MG63 (cell line): ENCODE measurements around the gene UPF1. TPM values are rescaled to one million over a fixed set of nuclear protein-coding genes. Genes with fewer than 3 reads are reported as not detected.

Experiments used
- DNase-seq: peaks from one replicate; pipeline ENCODE4 v3.0.0-alpha.2; 2020
- H3K27me3 ChIP-seq: fragments of 250-450 bp; sonication (Bioruptor Pico); 2 replicates; pipeline ENCODE4 v1.5.1; 2020; ENCODE audit warnings: mild to moderate bottlenecking, moderate library complexity
- H3K36me3 ChIP-seq: fragments of 250-450 bp; sonication (Bioruptor Pico); 2 replicates; pipeline ENCODE4 v1.5.1; 2020; ENCODE audit warnings: mild to moderate bottlenecking, moderate library complexity
- H3K4me3 ChIP-seq: fragments of 250-450 bp; sonication (Bioruptor Pico); 2 replicates; pipeline ENCODE4 v1.5.1; 2020; ENCODE audit warnings: mild to moderate bottlenecking, moderate library complexity
- H3K9me3 ChIP-seq: fragments of 250-450 bp; sonication (Bioruptor Pico); 2 replicates; pipeline ENCODE4 v1.5.1; 2020; ENCODE audit warnings: mild to moderate bottlenecking, moderate library complexity
- total RNA-seq: library from RNA; depleted of rRNA; stranded (reverse); fragments of >200 nt; shearing (Covaris generic); gene quantifications from 2 replicates; pipeline ENCODE4 v1.2.3, GENCODE V29; 2014; ENCODE audit warnings: low replicate concordance

The UPF1 gene
- total RNA-seq, 1 experiment from 2014 or later, result 80.2 TPM

DNA sequence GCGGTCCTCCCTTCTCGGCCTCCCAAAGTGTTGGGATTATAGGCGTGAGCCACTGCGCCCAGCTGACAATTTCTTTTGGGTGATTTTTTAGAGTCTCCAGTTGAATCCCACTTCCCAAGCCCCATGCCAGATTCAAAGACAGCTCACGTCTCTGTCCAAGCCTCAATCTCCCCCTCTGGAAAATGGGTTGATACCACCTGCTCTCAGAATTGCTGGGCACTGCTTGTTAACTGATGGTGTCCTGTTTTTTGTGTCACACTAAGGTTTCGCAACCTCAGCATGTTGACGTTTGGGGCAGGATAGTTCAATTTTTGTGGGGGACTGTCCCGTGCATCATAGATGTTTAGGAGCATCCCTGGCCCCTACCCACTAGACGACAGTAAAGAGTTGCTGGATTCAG is 14.2 kb upstream of the UPF1 start:
- Histone ChIP-seq H3K4me3 (no peak overlapping the region), H3K9me3 (no peaks in the 10 kb centered on the region), H3K27me3 (no peaks in the 10 kb centered on the region), H3K36me3 (no peaks in the 10 kb centered on the region)
- no peak for DNase-seq

DNA sequence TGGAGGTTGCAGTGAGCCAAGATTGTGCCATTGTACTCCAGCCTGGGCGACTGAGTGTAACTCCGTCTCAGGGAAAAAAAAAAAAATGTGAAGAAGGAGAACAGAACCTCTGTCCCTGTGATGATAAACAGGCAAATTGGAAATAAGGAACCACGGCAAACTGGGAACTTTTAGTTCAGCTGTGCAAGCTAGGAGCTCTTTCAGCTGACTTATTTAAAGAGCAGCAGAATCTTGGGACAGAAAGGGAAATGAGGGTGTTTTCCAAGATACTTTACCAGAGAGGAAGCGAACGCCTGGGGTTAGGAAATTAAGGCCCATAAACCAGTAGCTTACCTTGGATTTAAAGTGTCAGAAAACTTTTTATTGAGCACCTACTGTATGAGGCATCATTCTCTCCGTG is 3.0 kb upstream of the UPF1 start:
- Histone ChIP-seq H3K9me3 (peaks cover 21% of the 10 kb centered on the region), H3K27me3 (0 out of 2 replicates have a peak, but pooled peaks cover under 1% of the 10 kb centered on the region), H3K36me3 (peaks cover 13% of the 10 kb centered on the region), H3K4me3 (no peak overlapping the region)
- DNase-seq, result no peak

DNA sequence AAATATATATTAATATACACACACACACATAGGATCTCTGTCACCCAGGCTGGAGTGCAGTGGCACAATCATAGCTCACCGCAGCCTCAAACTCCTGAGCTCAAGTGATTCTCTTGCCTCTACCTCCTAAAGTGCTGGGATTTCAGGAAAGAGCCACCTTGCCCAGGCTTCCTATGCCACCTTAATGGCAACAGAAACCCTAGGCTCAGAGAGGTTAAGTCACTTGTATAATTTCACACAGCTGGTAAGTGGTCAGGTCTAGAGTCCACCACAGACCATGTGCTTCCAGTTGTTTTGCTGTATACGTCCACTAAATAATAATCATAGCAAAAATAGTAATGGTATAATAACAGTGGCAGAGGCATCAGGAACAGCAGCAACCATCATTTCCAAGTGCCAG is 1.3 kb upstream of the UPF1 start:
- no peak for DNase-seq
- peaks cover 29% of the 10 kb centered on the region for H3K36me3 ChIP-seq
- no peak overlapping the region for H3K4me3 ChIP-seq
- peaks cover 4% of the 10 kb centered on the region; the same call in 1 of the 2 replicates for H3K27me3 ChIP-seq
- H3K9me3 ChIP-seq, result peaks cover 18% of the 10 kb centered on the region

DNA sequence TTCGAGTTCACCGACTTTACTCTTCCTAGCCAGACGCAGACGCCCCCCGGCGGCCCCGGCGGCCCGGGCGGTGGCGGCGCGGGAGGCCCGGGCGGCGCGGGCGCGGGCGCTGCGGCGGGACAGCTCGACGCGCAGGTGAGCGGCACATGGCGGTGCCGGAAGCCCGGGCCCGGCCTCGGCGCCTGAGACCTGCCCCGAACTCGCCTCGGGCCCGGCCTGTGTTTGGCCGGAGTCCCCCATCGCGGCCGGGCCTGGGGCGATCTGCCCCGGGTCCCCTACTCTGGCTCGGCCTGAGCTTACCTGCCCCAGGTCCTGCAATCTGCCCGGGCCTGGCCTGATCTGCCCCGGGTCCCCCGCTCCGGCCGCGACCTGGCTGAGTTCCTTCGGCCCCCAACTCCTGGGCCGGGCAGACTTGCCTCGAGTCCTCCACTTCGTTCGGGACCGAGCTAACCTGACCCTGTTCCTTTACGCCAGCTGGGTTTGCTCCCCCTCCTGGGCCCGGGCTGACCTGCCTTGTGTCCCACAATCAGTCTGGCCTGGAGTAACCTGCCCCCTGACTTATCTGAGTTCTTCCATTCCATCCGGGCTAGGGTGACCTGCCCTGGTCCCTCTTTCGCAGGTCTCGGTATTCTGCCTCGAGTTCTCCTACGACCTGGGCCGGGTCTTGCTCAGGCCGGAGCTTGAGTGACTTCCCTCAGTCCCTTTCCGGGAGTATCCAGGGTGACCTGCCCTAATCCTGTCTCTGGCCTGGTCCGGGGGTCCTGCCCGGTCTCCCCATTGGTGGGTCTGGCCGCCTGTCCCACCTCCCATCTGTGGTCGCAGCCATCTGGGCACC is 764 bp downstream of the UPF1 start:
- H3K27me3 ChIP-seq, result peaks cover 9% of the 10 kb centered on the region
- peak; percentile 40 for DNase-seq

DNA sequence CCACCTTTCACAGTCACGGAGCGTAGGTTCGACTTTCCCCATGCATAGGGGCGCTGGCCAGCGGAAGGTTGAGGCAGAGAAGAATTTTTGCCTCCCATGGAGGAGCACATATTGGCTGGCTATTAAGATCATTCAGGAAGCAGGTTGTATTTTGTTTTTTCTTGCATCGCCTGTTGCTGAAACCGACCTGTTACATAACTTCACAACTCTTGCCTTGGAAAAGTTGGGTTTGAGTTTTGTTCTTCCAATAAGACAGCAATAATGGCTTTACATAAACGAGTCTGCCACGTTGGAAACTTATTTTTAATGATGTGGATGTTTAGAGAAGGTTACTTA is 1.4 kb downstream of the UPF1 start:
- H3K4me3 ChIP-seq, result peak overlapping the region; percentile 92
- H3K36me3 ChIP-seq, result peaks cover 54% of the 10 kb centered on the region
- no peak for DNase-seq
- H3K27me3 ChIP-seq, result peaks cover 9% of the 10 kb centered on the region
- no peaks in the 10 kb centered on the region for H3K9me3 ChIP-seq

More for the DNA sequence above, 764 bp downstream of the UPF1 start:
- Histone ChIP-seq H3K36me3 (peaks cover 48% of the 10 kb centered on the region), H3K9me3 (no peaks in the 10 kb centered on the region), H3K4me3 (peak overlapping the region; percentile 92)

DNA sequence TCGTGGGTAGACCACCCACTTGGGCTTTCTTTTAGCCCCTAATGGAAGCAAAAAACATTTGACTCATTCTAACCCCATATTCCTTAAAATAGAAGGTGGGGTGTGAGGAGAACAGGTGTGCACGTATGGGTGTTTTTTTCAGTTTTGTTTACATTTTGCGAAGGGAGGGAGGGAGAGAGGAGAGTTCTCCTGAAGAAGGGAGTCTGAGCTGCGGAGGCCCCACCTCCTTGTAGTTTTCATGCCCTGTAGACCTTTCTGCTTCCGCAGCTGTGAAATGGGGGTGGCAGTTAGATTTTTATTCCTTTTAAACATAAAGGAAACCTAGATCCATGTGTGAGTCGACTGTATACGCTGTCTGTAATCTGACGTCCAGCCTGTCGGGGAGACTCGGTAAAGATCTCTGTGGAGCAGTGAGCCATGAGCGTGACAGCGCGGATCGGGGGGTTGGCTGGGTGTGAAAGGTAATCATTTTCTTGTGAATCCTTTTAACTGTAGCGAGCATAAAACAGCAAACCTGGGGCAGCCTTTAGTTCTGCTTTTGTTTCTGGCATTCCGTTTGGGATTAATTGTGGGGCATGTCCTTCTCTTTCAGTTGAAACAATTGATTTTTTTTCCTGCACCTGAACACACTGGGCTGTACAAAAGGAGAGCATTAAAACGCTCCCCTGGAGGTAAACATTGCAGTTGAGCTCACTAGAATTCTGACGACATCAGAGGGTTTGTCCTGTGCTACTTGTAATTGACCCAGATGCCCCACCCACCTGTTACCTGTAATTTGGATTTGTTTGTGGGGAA is 2.3 kb downstream of the UPF1 start:
- Histone ChIP-seq H3K4me3 (peak overlapping the region; percentile 92), H3K36me3 (peaks cover 64% of the 10 kb centered on the region), H3K9me3 (no peaks in the 10 kb centered on the region), H3K27me3 (peaks cover 9% of the 10 kb centered on the region)
- no peak for DNase-seq

DNA sequence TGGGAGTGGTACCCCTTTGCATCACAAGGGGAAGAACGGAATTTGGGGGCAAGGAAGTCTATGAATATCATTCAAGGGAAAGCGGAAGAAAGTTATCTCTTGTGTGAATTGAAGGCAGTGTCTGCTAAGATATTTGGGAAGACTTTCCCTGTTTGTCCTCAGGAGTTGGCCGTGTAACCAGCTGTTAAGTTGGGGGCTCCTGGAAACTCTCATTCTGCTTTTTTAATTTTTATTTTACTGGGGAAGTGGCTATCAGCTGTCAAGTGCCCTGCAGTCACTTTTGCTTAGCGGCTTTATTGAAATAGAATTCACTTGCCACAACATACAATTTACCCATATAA is 2.9 kb downstream of the UPF1 start:
- H3K36me3 ChIP-seq, result peaks cover 69% of the 10 kb centered on the region
- peaks cover 9% of the 10 kb centered on the region for H3K27me3 ChIP-seq
- no peak overlapping the region for H3K4me3 ChIP-seq
- no peak for DNase-seq
- H3K9me3 ChIP-seq, result no peaks in the 10 kb centered on the region

DNA sequence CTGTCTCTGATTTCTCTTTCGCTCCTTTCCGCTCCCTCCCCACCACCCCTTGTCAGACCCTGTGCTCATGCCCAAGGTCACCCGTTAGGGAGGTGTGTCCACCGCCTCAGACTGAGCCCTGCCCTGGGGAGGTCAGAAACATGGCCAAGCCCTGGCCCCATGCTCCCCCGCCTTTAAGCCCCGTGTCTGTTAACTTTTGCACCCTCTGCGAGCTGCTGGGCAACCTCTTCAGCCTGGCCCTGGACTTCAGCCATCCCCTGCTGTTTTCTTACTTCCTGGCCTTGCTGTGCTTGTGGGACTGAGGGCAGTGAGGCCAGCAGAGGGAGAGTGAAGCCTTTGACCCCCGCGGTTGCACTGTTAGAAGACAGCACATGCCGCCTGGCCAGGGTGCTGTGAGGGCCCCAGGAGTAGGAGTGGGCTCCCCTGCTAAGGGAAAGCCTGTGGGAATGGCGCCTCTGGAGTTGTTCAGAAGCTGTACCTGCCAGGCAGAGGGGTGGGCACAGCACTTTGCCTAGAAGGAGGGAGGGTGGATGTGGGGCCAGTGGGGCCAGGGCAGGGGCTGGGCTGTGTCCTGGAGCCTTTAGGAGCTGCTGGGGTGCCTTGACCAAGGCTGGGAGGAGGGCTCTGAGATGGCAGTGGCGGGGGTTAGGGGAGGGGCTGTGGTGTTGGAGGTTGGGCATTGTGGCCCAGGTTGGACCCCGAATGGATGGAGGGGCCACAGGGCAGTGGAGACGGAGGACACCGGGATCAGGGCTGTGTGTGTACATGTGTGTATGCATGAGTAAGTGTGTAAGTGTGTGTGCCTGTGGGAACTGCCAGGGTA is 7.9 kb downstream of the UPF1 start:
- Histone ChIP-seq H3K36me3 (peaks cover 52% of the 10 kb centered on the region), H3K4me3 (no peak overlapping the region), H3K9me3 (no peaks in the 10 kb centered on the region), H3K27me3 (peaks cover 6% of the 10 kb centered on the region)
- peak; percentile 75 for DNase-seq

DNA sequence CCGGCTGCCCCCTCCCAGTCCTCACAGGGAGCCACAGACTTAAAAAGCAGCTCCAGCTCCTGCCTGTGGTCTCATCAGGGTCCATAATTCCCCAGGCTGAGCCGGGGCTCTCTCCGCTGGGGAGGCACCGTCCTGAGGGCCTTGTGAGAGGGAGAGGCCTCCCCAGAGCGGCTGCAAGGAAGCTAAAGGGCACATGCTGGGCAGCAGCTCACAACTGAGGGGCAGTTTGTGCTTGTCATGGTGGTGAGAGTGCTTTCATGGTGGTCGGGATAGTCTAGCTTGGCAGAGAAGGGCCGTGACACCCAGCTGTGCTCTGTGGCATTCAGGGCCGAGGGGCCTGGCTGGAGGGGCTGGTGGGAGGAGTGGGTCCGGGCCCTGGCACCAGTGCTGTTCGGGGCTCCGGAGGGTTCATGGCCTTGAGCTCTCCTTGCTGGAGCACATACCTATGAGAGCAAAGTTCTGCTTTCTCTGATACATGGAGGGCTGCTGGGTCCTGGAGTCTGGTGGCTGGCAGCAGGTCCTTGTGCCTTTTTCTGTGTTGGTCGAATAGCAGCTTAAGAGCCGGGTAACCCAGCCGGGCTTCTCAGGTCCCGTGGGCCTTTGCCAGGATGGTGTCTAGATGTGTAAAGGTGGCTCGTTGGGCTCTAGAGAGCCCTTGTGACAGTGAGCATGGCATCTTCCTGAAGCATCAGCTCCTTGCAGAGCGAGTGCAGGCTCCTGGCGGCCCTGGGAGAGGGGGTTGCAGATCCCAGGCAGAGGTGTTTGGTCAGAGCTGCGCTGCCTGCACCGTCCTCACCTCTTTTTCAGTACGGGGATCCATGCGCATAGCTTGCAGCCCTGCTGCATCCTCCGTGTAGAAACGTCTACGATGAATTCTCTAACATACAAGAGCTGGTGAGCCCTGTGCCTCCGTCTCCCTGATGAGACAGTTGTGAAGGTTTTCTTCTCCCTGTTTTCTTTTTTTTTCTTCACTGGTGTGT is 8.8 kb downstream of the UPF1 start:
- Histone ChIP-seq H3K27me3 (peaks cover 6% of the 10 kb centered on the region), H3K4me3 (no peak overlapping the region), H3K9me3 (no peaks in the 10 kb centered on the region), H3K36me3 (peaks cover 47% of the 10 kb centered on the region)
- DNase-seq, result no peak

DNA sequence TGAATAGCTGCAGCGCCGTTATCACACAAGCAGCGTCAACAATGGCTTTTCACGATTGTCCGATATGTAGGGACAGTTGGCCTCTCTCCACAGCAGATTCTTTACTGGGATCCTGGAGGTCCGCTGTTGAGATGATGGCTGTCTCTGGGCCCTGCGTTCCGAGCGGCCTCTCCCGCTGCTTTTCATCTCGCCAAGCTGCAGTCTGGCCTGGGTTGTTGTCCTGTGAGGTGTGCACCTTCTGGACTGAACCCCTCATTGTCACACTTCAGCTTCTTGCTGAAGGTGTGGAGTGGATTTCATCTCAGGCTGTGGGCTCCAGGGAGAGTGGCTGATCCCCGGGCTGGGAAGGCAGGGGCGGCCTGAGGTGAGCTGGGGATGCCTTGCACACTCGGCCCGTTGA is 9.6 kb downstream of the UPF1 start:
- DNase-seq, result no peak
- peaks cover 43% of the 10 kb centered on the region for H3K36me3 ChIP-seq
- no peaks in the 10 kb centered on the region for H3K9me3 ChIP-seq
- H3K27me3 ChIP-seq, result no peaks in the 10 kb centered on the region
- H3K4me3 ChIP-seq, result no peak overlapping the region

DNA sequence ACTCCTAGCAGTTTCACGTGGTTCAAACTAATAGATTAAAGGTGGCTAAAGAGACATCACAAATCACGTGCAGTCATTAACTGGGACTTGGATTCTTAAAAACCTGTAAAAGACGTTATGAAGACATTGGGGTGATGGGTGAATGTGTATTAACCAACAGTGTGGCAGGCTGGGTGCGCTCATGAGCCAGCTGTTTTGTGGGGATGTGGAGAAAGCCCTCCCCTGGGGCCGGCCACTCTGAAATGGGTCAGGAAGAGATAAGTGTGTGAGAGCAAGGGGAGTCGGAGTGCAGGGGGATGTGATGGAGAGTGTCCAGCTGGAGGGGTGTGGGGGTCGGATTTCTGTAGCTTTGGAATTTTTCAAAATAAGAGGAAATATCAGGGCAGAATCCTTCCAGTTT is 10.4 kb downstream of the UPF1 start:
- DNase-seq, result no peak
- no peak overlapping the region for H3K4me3 ChIP-seq
- no peaks in the 10 kb centered on the region for H3K27me3 ChIP-seq
- peaks cover 37% of the 10 kb centered on the region for H3K36me3 ChIP-seq
- no peaks in the 10 kb centered on the region for H3K9me3 ChIP-seq

DNA sequence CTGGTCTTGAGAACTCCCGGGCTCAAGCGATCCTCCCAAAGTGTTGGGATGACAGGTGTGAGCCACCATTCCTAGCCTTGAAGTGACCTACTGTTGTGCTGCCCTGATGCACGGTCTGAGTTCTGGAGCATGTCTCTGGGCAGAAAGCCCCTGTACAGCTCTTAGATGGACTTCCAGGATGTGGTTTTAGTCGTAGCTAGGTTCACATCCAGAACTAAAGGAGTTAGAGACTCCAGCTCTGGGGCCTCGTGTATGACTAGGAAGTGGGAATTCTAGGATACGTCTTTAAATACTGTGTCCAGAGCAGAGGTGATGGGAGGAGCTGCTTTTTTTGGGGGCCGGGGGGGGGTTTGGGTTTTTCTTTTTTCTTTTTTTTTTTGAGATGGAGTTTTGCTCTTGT is 12.2 kb downstream of the UPF1 start:
- Histone ChIP-seq H3K27me3 (no peaks in the 10 kb centered on the region), H3K36me3 (peaks cover 36% of the 10 kb centered on the region), H3K4me3 (no peak overlapping the region), H3K9me3 (no peaks in the 10 kb centered on the region)
- no peak for DNase-seq

DNA sequence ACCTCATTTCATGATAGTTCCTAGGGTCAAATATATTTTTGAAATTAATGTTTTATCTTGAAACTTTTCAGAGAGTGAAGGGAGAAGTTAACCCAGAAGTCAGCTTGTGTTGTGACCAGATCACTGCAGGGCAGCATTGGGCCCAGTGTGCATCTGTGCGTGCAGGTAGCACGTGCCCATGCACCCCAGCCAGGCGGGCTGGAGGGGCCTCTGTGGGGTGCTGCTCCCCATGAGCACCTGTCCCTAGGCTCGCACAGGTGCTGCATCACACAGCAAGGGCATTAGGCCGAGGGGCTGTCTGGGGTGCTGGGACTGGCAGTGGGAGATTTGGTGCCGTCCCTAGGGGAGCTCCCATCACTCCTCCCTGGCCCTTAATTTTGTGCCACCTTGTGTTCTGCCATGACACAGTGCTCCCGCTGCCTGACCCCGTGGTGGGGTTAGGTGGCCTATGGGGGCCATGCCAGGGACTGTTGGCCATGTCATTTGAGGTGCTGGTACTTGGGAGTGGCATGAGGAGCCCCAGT is 13.1 kb downstream of the UPF1 start:
- peaks cover 36% of the 10 kb centered on the region for H3K36me3 ChIP-seq
- DNase-seq, result no peak
- no peak overlapping the region for H3K4me3 ChIP-seq
- no peaks in the 10 kb centered on the region for H3K27me3 ChIP-seq
- no peaks in the 10 kb centered on the region for H3K9me3 ChIP-seq

DNA sequence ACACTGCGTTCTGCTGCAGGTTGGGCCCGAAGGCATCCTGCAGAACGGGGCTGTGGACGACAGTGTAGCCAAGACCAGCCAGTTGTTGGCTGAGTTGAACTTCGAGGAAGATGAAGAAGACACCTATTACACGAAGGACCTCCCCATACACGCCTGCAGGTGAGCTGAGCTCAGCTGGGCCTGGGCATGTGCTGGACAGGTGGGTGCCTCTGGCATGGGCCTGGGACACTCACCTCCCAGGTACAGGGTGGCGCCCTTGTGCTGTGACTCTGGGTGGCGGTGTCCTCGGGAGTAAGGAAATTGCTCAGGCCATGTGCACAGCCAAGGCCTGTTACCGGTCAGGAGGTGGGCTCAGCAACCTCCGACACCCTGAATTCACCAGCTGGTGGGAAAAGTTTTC is 14.2 kb downstream of the UPF1 start:
- Histone ChIP-seq H3K4me3 (no peak overlapping the region), H3K27me3 (no peaks in the 10 kb centered on the region), H3K36me3 (peaks cover 46% of the 10 kb centered on the region), H3K9me3 (no peaks in the 10 kb centered on the region)
- DNase-seq, result no peak

DNA sequence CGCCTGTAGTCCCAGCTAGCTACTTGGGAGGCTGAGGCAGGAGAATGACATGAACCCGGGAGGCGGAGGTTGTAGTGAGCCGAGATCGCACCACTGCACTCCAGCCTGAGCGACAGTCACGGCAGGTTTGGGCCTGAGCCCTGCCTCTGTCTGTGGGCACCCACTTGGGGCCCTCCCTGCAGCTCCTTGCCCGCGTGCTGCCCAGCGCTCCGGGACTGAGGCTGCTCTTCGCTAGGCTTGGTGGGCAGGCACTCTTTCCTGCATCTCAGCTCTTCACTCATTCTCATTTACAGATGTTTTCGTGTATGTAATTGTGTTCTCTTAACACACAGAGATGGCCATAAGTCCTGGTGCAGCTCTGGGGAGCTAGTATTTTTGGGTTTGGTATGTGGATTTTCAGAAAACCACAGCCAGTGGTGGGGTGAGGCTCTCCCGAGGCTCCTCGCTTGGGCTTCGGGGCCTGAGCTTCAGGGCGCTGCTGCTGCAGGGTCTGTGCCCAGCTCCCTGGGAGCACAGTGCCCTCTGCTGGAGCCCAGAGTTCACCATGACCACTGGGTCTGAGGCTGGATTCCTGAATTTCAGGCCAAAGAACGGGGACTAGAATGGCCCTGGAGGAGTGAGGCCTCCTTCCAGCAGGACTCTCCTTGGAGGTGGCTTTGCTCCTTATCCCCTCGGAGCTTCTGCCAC is 15.2 kb downstream of the UPF1 start:
- H3K4me3 ChIP-seq, result no peak overlapping the region
- peaks cover 55% of the 10 kb centered on the region for H3K36me3 ChIP-seq
- peak; percentile 81 for DNase-seq
- H3K27me3 ChIP-seq, result no peaks in the 10 kb centered on the region
- no peaks in the 10 kb centered on the region for H3K9me3 ChIP-seq
